Fibroblast of the conjunctiva (primary cell): ENCODE measurements around the gene AKAP6.
A peak's percentile ranks its signal among the peaks of the same experiment; 100 is the strongest.

Experiments
- DNase-seq: peaks from one replicate; pipeline ENCODE4 v3.0.0-alpha.2; 2010; ENCODE audit warnings: low read depth

The AKAP6 gene

GRCh38 chr14:32625211-32625610, 296.1 kb downstream of the AKAP6 start:
- DNase-seq: no peak

GRCh38 chr14:32627545-32628298, 298.6 kb downstream of the AKAP6 start:
- DNase-seq: no peak

- DNase-seq: no peak
Observed at GRCh38 chr14:32629236-32629635, 300.1 kb downstream of the AKAP6 start.

GRCh38 chr14:32630701-32631100, 301.6 kb downstream of the AKAP6 start:
- DNase-seq: no peak

- no peak for DNase-seq
Observed at GRCh38 chr14:32633224-32633859, 304.2 kb downstream of the AKAP6 start.

GRCh38 chr14:32633930-32634329, 304.8 kb downstream of the AKAP6 start:
- no peak for DNase-seq

GRCh38 chr14:32635061-32635719, 306.1 kb downstream of the AKAP6 start:
- peak; percentile 31 for DNase-seq

- DNase-seq: no peak
Observed at GRCh38 chr14:32637582-32637981, 308.5 kb downstream of the AKAP6 start.

GRCh38 chr14:32639208-32639607, 310.1 kb downstream of the AKAP6 start:
- DNase-seq: no peak

GRCh38 chr14:32645551-32645950, 316.5 kb downstream of the AKAP6 start:
- no peak for DNase-seq

- peak; percentile 30 for DNase-seq
Observed at GRCh38 chr14:32648434-32648833, 319.3 kb downstream of the AKAP6 start.

- DNase-seq: no peak
Observed at GRCh38 chr14:32650030-32650429, 320.9 kb downstream of the AKAP6 start.

- no peak for DNase-seq
Observed at GRCh38 chr14:32650665-32651064, 321.6 kb downstream of the AKAP6 start.

- no peak for DNase-seq
Observed at GRCh38 chr14:32654106-32654505, 325.0 kb downstream of the AKAP6 start.

- no peak for DNase-seq
Observed at GRCh38 chr14:32656601-32657000, 327.5 kb downstream of the AKAP6 start.

- peak; percentile 68 for DNase-seq
Observed at GRCh38 chr14:32657081-32657480, 328.0 kb downstream of the AKAP6 start.

- no peak for DNase-seq
Observed at GRCh38 chr14:32661216-32661615, 332.1 kb downstream of the AKAP6 start.

GRCh38 chr14:32662211-32662610, 333.1 kb downstream of the AKAP6 start:
- no peak for DNase-seq

GRCh38 chr14:32666308-32666707, 337.2 kb downstream of the AKAP6 start:
- no peak for DNase-seq

- DNase-seq: no peak
Observed at GRCh38 chr14:32667287-32667686, 338.2 kb downstream of the AKAP6 start.

GRCh38 chr14:32667791-32668190, 338.7 kb downstream of the AKAP6 start:
- DNase-seq: no peak

- no peak for DNase-seq
Observed at GRCh38 chr14:32669391-32669790, 340.3 kb downstream of the AKAP6 start.

GRCh38 chr14:32675433-32675832, 346.3 kb downstream of the AKAP6 start:
- DNase-seq: no peak
